NAMALWA (cell line): Measurements from ENCODE around the gene THAP3.
"Not testable (repeated sequence)": the region's sequence is repeated elsewhere in the genome, so short reads cannot be mapped to it uniquely, and the experiment has no call there.

ENCODE experiments used
- DNase-seq: peaks from one replicate; pipeline ENCODE4 v3.0.0-alpha.2; 2015; ENCODE audit warnings: low spot score

The THAP3 gene

DNA sequence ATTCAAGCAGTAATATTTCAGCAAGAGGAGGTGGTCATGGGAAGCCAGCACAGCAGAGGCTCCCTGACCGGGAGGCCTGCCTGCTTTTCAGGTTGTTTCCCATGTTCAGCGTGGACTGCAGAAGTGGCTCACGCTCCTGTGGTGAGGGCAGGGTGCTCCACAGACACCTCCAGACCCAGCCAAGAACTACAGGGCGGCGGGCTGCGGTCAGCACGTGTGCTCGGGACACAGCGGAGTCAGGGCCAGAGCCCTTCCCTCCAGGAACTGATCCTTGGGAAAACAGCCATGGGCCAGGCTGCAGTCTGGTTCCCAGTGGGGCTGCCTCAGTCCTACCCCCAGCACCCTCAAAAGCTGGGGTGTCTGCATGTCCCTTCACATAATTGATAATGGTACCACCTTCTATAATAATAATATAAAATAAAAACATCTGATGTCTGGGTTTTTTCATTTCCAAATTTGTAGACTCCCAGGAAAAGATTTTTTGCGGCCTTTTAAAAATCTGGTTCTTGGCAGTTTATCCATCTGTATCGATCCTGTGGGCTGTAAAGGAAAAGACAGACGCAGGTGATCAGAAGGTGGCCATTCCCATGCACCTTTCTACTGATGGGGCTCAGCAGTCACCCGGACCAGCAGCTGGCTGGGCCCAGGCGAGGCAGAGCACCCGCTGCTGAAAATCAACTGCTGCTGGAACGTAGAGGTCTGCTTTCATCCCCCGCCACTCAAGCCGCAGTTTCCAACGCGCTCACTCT lies 10.7 kb downstream of the THAP3 start:
- no peak for DNase-seq

DNA sequence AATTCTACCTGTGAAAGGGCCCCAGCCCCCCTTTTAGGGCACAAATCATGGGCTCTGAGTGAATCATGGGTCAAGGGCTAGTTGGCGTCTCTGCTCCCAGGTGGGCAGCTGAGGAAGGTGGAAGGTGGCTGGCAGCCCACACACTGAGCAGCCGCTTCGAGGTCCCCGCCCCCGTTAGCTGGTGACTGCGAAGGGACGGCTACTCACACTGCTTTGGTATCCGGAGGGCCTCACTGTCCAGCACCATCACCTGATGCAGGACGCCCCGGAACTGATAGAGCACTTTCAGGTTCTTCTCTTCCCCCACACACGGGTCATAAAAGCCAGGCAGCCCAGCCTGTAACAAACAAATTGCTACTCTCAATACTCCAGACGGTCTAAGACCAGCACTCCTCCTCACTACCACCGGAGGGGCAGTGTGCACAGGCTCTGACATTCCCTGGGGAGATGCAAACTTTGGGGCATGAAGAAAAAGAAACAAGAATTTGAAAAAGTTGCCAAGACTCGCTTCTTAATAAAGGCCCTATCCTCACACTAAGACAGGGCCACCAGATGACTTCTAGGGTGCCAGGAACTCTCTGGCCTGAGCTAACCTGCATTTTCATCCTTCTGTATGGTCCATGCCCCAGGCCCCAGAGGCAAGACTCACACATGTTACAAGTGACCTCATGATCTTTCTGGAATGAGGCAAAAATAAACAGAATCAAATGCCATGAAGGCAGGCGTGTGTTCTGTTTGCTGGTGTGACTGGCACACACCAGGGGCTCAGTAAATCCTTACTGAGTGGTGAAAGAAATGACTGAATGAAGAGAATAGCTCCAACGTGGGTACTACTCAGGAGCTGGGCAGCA lies 11.5 kb downstream of the THAP3 start:
- DNase-seq, result peak; percentile 48

- DNase-seq, result not testable (repeated sequence)
These were observed 12.1 kb downstream of the THAP3 start for GRCh38 chr1:6636778-6637177.

GRCh38 chr1:6637770-6638169 lies 13.1 kb downstream of the THAP3 start:
- DNase-seq, result no peak

DNA sequence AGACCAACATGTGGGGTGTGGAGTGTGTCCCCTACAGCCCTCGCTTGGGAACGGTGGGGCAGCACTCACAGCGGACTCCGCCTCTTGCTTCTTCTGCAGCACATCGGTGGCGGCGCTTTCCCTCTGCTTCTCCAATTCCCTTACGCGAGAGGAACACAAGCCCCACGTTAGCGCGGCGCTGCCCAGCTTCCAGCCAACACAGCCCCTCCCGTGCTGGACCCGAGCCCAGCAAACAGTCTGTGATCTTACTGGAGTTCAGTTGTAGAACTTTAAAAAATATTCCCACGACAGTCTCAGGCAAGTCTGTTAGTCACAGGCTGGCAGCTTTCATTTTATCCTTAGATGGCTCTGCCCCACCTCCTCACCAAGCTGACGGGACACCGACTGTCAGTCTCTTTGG lies 13.6 kb downstream of the THAP3 start:
- DNase-seq, result no peak

DNA sequence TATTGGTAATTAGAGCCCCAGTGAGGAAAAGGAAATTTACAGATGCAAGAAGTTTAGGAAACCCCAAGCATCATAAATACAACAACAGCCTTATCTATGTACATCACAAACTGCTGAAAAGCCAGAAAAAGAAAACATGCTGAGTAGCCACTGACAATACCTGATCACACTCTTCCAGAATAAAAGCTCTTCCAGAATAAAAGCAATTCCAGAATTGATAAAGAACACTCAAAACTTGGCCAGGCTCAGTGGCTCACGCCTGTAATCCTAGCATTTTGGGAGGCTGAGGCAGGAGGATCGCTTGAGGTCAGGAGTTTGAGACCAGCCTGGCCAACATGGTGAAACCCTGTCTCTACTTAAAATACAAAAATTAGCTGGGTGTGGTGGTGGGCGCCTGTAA lies 16.2 kb downstream of the THAP3 start:
- DNase-seq, result not testable (repeated sequence)

DNA sequence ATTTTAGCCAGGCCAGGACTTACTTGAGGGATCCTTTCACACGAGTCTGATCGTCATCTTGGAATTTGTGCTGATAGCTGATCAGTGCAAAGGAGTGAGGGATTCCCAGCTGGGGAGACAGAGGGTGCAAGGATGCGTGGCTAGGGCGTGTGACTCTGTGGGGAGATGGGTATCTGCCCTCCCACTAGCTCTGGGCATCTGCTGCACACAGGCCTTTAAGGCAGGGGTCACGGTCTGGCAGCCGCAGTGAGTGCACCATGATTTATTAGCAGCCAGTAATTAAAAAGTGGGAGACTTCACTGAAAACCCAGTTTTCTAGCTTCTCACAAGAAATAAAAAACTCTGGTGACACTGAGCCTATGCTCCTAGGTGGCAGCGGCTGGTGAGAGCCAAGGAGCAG lies 20.4 kb downstream of the THAP3 start:
- no peak for DNase-seq

DNA sequence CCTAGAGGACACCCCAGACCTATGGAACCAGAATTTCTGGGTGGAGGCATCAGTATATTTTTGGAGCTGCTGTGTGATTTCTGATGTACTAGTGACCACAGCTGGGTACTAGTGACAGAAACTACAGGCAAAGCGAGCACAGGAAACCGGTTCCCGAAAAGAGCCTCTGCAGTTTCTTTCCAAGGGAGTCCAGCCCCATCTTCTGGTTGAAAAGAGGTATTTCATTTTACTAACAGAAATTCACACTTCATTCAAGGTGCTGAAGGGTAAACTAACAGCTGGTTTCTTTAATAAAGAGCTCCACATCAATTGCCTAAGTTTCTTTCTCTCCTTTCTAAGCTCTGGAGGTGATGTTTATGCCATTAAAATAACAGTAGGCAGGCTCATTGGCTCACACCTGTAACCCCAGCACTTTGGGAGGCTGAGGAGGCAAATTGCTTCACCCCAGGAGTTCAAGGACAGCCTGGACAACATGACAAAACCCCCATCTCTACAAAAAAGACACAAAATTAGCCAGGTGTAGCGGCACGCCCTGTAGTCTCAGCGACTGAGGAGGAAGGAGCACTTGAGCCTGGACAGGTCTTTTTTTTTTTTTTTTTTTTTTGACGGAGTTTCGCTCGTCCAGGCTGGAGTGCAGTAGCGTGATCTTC lies 22.0 kb downstream of the THAP3 start:
- DNase-seq, result peak; percentile 80

- DNase-seq, result no peak
These were observed 23.9 kb downstream of the THAP3 start for GRCh38 chr1:6648556-6648955.

DNA sequence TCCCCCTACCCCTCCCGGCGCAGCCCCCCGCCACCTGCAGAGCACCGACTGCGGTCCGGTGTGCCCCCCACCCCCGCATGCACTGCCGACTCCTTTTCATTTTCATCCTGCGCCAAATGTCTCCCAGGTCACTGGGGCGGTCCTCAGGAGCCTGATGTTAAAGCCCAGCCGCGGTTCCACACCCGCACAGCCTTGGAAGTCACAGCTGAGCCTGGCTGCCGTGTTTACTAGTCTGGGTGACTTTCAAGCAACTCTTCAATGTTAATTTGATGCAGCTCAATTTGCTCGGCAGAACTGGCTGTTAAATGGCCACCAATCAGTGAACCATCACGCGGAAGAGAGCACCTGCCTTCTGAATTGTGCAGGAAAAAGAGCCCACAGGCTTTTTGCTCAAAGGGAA lies 27.2 kb downstream of the THAP3 start:
- no peak for DNase-seq

DNA sequence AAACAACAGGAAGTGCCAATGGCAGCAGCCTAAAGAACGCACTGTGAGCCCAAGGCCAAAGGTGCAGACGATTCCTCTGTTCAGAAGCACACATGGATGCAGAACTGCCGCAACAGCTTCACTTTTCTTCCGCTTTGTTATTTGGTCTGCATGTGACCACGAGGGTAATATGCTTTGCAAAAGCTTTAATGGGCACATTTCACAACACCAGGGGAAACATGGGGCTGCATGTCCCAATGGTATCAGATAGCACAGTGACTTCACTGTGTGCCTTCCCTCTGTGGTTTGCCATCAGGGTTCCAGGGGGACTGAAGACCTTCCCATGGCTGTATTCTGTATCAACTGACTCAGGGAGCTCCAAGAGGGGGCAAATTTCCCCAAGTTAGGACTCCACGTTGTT lies 28.3 kb downstream of the THAP3 start:
- no peak for DNase-seq

DNA sequence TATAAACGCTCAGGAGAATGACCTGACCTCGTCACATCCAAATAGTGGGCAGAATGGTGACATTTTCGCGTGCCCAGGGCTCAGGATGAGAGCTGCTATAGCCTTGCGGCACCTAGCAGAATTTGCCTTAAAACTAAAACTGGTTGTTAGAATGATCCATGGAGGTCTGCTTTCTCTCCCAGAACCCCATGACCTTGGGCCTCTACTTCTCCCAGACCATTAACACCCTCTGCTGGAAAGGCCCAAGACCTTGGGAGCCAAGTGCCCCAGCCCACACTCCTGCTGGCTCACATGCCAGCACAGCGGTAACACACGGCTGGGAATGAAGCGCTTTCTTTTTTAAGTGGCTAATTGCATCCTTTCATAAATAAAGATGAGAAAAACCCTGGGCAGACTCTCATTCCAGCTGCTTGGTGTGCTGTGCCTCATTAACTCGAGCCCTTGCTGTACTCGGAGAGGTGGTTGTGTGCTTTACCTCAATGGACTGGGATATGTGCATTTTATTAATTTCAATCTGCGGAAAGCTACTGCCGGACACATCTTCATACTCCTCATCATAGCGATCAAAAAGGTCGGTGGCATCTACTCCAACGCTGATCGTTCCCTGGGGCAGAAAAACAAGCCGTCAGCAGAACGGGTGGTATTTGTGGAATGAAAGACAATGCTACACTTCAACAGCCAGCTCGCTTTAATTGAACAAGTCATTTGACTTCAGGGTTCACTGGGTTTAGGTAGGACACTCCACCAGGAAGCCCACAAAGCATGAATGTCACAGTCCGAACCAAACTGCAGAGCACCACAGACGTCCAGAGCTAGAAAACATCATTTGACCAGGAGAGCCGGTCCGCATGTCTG lies 29.0 kb downstream of the THAP3 start:
- no peak for DNase-seq

DNA sequence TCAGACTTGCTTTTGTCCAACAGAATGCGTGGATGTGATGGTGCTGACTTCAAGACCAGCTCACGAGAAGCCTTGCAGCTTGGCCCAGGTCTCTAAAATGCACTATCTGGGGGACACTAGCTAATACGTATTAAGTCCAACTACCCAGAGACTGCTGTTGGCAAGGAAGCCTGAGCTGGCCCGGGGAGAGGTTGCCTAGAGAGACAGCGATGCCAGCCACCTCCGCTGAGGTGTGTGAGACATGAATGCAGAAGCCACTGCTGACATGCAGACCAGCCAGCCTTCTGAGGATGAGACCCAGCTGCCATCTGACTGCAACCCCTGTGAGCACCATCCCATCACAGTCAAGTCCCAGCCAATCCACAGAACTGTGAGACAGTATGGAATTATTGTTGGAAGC lies 32.5 kb downstream of the THAP3 start:
- no peak for DNase-seq

DNA sequence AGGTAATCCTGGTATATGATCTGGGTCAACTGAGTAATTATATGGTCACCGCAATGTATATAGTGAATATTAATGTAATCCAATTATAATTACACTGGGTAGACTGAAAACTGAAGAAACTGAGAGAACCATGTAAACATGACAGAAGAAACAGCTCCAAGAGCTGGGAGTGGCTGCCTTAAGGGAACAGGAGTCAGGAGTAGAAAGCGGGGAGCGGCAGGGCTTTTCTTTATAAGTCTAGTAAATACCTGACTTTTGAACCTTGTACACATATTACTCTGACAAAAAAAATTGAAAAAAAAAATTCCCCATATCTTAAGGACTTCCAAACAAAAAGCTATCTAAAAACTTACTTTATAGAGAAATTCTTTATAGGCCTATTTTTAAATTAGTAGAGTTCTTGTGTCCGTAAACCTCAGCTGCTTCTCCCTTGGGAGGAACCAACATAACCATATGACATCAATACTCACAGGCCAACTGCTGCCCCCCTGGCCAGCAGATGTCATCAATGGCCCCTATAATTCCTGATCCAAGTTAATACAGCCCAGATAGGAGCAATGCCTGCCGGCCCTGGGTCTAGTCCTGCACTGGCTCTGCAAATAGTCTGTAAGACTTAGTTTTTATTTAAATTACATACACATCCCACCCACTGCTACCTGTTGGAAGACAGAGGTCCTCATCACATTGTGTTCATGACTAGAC lies 33.8 kb downstream of the THAP3 start:
- no peak for DNase-seq

- no peak for DNase-seq
These were observed 35.9 kb downstream of the THAP3 start for GRCh38 chr1:6660415-6661049.

- DNase-seq, result peak; percentile 34
These were observed 37.8 kb downstream of the THAP3 start for GRCh38 chr1:6662468-6662867.

DNA sequence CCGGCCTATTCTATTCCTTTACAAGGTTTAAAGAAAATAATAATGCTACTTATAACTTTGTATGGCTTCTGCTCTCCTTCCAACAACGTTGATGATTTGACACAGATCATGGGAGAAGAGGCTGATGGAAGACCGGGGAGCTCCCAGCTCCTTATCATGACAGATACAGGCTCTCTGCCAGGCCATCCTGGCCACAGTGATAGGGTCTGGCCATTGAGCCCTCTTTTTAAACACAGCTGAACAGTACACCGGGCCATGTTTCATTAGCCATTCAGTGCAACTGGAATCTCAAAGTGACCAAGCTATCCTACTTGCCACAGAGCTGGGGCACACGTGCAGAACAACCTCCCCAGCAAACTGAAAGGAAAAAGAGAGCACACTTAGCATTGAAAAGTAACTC lies 42.0 kb downstream of the THAP3 start:
- no peak for DNase-seq

DNA sequence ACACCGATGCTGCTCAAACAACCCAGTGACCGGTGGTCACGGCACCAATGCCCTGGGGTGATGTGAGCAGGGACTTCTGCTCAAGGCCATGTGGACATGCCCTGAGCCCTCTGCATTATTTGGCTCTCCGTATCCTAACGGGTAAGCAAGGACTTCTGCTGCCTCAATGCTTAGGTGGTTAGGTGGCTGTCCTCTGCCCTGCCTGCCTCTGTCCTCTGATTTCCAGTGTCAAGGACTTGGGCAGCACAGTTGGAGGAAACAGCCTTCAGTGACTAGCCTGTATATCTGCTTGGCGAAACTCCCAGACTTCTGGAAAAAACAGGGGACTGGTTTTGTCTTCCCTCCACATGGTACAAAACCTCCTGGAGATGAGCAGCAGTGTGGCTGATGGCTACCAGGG lies 42.5 kb downstream of the THAP3 start:
- no peak for DNase-seq

DNA sequence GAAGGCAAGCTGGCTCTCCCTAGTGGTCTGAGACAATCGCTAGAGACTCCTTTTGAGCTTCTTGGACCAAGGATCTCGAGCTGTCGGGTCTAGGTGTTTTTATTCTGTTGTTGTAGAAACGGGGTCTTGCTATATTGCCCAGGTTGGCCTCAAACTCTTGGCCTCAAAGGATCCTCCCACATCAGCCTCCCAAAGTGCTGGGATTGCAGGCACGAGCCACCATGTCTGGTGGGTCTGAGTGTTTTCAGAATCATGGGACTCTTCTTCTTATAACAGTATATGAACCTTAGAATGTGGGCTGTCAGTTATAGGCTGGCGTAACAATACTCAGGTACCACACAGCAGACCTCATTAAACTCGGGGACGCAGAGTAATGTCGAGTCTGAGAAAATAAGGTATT lies 43.8 kb downstream of the THAP3 start:
- DNase-seq, result no peak

GRCh38 chr1:6672558-6672957 lies 47.9 kb downstream of the THAP3 start:
- no peak for DNase-seq

DNA sequence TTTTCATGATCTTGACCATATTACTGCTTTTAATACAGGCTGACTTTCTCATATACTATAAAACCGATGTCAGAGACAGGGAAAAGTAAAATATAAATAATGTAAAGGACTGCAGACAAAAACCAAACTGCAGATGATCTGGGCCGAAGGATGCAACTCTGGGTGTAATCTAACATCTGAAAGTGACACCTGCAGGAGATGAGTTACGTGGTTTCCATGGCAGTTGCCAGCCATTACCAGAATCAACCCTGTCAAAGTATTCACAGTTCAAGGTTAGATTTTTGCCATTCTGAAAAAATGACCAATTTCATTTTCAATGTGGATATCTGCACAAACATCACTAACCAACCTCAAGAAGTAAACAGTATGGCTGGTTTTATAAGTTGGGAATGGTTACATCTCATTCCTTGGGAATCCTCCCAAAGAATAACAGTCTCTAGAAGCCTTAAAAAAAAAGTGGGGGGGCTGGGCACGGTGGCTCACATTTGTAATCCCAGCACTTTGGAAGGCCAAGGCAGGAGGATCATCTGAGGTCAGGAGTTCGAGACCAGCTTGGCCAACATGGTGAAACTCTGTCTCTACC lies 49.2 kb downstream of the THAP3 start:
- no peak for DNase-seq
